Activated CD8-positive, alpha-beta memory T cell treated with anti-CD3 and anti-CD28 coated beads, Interleukin-2, amount 50 U/mL, for 24 hours (primary cell): ENCODE measurements around the gene MACROD2.
"Not testable (repeated sequence)": the region's sequence is repeated elsewhere in the genome, so short reads cannot be mapped to it uniquely, and the experiment has no call there.

Source experiments
- DNase-seq: peaks from one replicate; pipeline ENCODE4 v3.0.0-alpha.2; 2020; ENCODE audit errors: extremely low read depth

MACROD2 gene

GRCh38 chr20:15520930-15521524, 1525.7 kb downstream of the MACROD2 start:
- DNase-seq = no peak

GRCh38 chr20:15523400-15523799, 1528.1 kb downstream of the MACROD2 start:
- no peak for DNase-seq

- no peak for DNase-seq
These were observed 1533.2 kb downstream of the MACROD2 start for GRCh38 chr20:15528391-15529111.

- no peak for DNase-seq
These were observed 1540.5 kb downstream of the MACROD2 start for GRCh38 chr20:15535863-15536262.

- DNase-seq = not testable (repeated sequence)
These were observed 1541.9 kb downstream of the MACROD2 start for GRCh38 chr20:15537200-15537599.

GRCh38 chr20:15542655-15543054, 1547.3 kb downstream of the MACROD2 start:
- no peak for DNase-seq

GRCh38 chr20:15544742-15545141, 1549.4 kb downstream of the MACROD2 start:
- no peak for DNase-seq

- no peak for DNase-seq
These were observed 1551.3 kb downstream of the MACROD2 start for GRCh38 chr20:15546525-15547023.

- no peak for DNase-seq
These were observed 1551.8 kb downstream of the MACROD2 start for GRCh38 chr20:15547119-15547518.

- no peak for DNase-seq
These were observed 1555.0 kb downstream of the MACROD2 start for GRCh38 chr20:15550116-15550870.

GRCh38 chr20:15555913-15556312, 1560.6 kb downstream of the MACROD2 start:
- no peak for DNase-seq

- DNase-seq = no peak
These were observed 1561.6 kb downstream of the MACROD2 start for GRCh38 chr20:15556869-15557268.

GRCh38 chr20:15561070-15561569, 1565.8 kb downstream of the MACROD2 start:
- no peak for DNase-seq

- no peak for DNase-seq
These were observed 1566.5 kb downstream of the MACROD2 start for GRCh38 chr20:15561707-15562404.

GRCh38 chr20:15563836-15564235, 1568.5 kb downstream of the MACROD2 start:
- DNase-seq = no peak

- no peak for DNase-seq
These were observed 1569.7 kb downstream of the MACROD2 start for GRCh38 chr20:15564981-15565380.

- no peak for DNase-seq
These were observed 1570.5 kb downstream of the MACROD2 start for GRCh38 chr20:15565786-15566185.

GRCh38 chr20:15567219-15567618, 1571.9 kb downstream of the MACROD2 start:
- DNase-seq = no peak

GRCh38 chr20:15570156-15570555, 1574.8 kb downstream of the MACROD2 start:
- no peak for DNase-seq

- no peak for DNase-seq
These were observed 1575.7 kb downstream of the MACROD2 start for GRCh38 chr20:15571056-15571455.

GRCh38 chr20:15575255-15575654, 1579.9 kb downstream of the MACROD2 start:
- no peak for DNase-seq

- DNase-seq = no peak
These were observed 1581.1 kb downstream of the MACROD2 start for GRCh38 chr20:15576411-15576810.
